Measurements from ENCODE around the gene IL1A. TPM values are rescaled to one million over a fixed set of nuclear protein-coding genes. Genes with fewer than 3 reads are reported as not detected.

IL1A gene
- total RNA-seq, 4 donors from 2014 or later: 0.24 to 2.2 TPM; not detected in 2

GRCh38 chr2:112830682-112831512 is 46.6 kb upstream of the IL1A start:
- ATAC-seq (ENCODE audit: low FRiP score) (no peak), DNase-seq (ENCODE audit: low spot score) (no peak)
- no peak for TF ChIP-seq CTCF (IDR thresholded peaks at IDR 0.05)

GRCh38 chr2:112829961-112830681 is 45.8 kb upstream of the IL1A start:
- ATAC-seq (ENCODE audit: low FRiP score) (no peak), DNase-seq (ENCODE audit: low spot score) (no peak)
- no peak for TF ChIP-seq CTCF (IDR thresholded peaks at IDR 0.05)

- no peak for DNase-seq (ENCODE audit: low spot score)
- TF ChIP-seq CTCF (IDR thresholded peaks at IDR 0.05): no peak
- peak; percentile 38 for ATAC-seq (ENCODE audit: low FRiP score)
These were observed 45.0 kb upstream of the IL1A start for GRCh38 chr2:112829101-112829960.

DNA sequence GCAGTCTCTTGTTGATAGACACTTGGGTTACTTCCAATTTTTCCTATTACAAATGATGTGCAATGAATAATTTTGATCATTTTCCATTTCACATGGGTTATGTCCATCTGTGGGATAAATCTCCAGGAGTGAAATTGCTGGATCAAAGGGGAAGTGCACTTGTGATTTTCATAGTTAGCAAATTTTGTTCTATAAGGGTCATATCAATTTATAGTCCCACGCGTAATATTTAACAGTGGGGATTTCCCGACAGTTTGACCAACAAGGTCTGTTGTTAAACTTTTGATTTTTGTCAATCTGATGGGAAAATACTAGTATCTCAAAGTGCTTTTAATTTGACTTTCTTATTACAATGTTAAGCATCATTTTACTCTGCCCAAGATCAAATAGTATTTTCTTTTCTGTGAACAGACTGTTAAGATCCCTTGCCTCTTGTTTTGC is 44.0 kb upstream of the IL1A start:
- no peak for DNase-seq (ENCODE audit: low spot score)
- ATAC-seq (ENCODE audit: low FRiP score): no peak
- no peak for TF ChIP-seq CTCF (IDR thresholded peaks at IDR 0.05)

GRCh38 chr2:112827604-112828185 is 43.4 kb upstream of the IL1A start:
- ATAC-seq (ENCODE audit: low FRiP score) (no peak), DNase-seq (ENCODE audit: low spot score) (no peak)
- TF ChIP-seq CTCF (IDR thresholded peaks at IDR 0.05): no peak

DNA sequence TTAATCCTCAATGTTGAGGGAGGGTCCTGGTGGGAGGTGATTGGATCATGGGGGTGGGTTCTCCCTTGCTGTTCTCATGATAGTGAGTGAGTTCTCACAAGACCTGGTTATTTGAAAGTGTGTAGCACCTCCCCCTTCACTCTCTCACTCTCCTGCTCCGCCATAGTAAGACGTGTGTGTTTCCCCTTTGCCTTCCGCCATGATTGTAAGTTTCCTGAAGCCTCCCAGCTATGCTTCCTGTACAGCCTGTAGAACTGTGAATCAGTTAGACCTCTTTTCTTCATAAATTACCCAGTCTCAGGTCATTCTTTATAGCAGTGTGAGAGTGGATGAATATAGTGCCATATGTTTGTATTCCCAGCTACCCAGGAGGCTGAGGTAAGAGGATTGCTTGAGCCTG is 42.7 kb upstream of the IL1A start:
- no peak for TF ChIP-seq CTCF (IDR thresholded peaks at IDR 0.05)
- no peak for DNase-seq (ENCODE audit: low spot score)
- ATAC-seq (ENCODE audit: low FRiP score): no peak

All from omental fat pad (tissue), 4 donors.